Measurements from ENCODE around the gene HNRNPA3.

The HNRNPA3 gene

DNA sequence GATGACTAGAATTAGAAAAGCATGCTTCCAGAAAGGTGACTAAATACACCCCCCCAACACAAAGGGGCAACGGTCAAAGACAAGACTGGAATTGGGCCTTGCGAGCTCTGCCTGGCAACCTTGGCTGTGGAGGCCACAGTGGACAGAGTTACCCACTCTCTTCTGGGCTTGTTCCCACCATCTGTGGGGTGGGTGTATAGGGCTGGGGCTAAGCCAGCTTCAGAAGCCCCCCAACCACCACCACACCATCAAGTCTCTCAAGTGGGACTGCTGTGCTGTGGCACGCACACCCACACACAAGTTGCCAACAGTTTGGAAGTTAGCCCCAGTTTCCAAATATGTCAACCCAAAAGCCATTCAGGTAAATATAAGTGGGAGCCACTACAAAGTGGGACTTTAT lies 44.1 kb downstream of the HNRNPA3 start:
- TF ChIP-seq, protein P1, sequence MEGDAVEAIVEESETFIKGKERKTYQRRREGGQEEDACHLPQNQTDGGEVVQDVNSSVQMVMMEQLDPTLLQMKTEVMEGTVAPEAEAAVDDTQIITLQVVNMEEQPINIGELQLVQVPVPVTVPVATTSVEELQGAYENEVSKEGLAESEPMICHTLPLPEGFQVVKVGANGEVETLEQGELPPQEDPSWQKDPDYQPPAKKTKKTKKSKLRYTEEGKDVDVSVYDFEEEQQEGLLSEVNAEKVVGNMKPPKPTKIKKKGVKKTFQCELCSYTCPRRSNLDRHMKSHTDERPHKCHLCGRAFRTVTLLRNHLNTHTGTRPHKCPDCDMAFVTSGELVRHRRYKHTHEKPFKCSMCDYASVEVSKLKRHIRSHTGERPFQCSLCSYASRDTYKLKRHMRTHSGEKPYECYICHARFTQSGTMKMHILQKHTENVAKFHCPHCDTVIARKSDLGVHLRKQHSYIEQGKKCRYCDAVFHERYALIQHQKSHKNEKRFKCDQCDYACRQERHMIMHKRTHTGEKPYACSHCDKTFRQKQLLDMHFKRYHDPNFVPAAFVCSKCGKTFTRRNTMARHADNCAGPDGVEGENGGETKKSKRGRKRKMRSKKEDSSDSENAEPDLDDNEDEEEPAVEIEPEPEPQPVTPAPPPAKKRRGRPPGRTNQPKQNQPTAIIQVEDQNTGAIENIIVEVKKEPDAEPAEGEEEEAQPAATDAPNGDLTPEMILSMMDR (IDR thresholded peaks at IDR 0.05): no peak

DNA sequence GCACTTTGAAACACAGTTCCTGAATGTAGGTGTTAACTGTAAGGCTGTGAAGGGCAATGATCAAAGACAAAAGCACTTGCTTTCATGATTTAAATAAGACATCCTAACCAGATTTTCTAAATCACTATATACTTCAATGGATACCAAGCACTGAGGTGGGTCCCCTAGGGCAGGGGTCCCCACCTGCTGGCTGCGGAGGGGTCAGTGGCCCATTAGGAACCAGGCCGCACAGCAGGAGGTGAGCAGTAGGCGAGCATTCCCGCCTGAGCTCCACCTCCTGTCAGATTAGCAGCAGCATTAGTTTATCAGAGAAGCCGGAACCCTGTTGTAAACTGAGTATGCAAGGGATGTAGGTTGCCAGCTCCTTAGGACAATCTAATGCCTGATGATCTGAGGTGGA lies 44.9 kb downstream of the HNRNPA3 start:
- Mint-ChIP-seq H3K36me3 (ENCODE audit: low read depth) (peaks cover 76% of the 10 kb centered on the region), H3K4me1 (peaks cover 53% of the 10 kb centered on the region), H3K27me3 (ENCODE audit: low read depth, poor library complexity) (no peaks in the 10 kb centered on the region), H3K9me3 (peaks cover 38% of the 10 kb centered on the region), H3K27ac (no peak overlapping the region), H3K4me3 (no peak overlapping the region)
- DNase-seq: no peak
- TF ChIP-seq, protein P1 (IDR thresholded peaks at IDR 0.05): no peak

More for the DNA sequence above, 44.1 kb downstream of the HNRNPA3 start:
- H3K27ac Mint-ChIP-seq: no peak overlapping the region
- DNase-seq: no peak
- peaks cover 38% of the 10 kb centered on the region for H3K9me3 Mint-ChIP-seq
- peaks cover 82% of the 10 kb centered on the region for H3K36me3 Mint-ChIP-seq (ENCODE audit: low read depth)
- H3K4me1 Mint-ChIP-seq: peaks cover 51% of the 10 kb centered on the region
- no peaks in the 10 kb centered on the region for H3K27me3 Mint-ChIP-seq (ENCODE audit: low read depth, poor library complexity)
- H3K4me3 Mint-ChIP-seq: no peak overlapping the region

DNA sequence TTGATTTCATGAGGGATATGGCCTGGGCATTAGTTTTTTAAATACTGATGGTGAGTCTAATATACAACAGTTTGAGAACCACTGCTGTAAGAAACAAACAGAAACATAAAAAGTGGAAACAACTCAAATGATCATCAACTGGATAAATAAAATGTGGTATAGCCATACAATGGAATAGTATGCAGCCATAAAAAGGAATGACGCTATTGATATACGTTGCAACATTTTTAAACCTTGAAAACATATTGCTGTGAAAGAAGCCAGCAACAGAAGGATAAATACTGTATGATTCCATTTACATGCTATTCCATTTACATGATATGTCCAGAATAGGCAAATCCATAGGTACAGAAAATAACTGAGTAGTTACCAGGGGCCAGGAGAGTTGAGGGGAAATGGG lies 45.5 kb downstream of the HNRNPA3 start:
- H3K27ac Mint-ChIP-seq: no peak overlapping the region

DNA sequence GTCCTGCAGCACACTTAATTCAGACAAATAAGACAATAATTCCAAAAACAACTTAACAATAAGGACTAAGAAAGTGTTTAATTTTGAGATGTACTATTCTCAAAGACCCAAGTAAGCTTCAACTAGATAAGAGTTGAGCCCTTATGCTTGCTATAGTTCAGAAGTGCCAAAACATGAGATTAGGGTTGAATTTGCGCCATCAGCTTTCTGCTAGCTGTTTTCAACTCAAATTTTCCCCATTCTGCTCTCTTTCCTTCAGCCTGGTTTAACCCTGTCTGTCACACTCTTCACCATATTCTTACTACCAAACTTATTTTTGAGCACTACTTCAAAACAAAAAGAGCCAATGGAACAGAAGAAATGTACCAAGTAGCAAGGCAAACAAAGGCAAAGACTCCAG lies 47.8 kb downstream of the HNRNPA3 start:
- Mint-ChIP-seq H3K4me1 (peaks cover 44% of the 10 kb centered on the region), H3K27me3 (ENCODE audit: low read depth, poor library complexity) (no peaks in the 10 kb centered on the region), H3K27ac (peak overlapping the region; percentile 55), H3K36me3 (ENCODE audit: low read depth) (peaks cover 53% of the 10 kb centered on the region), H3K9me3 (peaks cover 38% of the 10 kb centered on the region), H3K4me3 (peak overlapping the region; percentile 21)
- TF ChIP-seq, protein P1 (IDR thresholded peaks at IDR 0.05): no peak
- DNase-seq: no peak

More for the DNA sequence above, 45.5 kb downstream of the HNRNPA3 start:
- H3K9me3 Mint-ChIP-seq: peaks cover 38% of the 10 kb centered on the region
- peaks cover 71% of the 10 kb centered on the region for H3K36me3 Mint-ChIP-seq (ENCODE audit: low read depth)
- DNase-seq: no peak
- H3K27me3 Mint-ChIP-seq (ENCODE audit: low read depth, poor library complexity): no peaks in the 10 kb centered on the region
- TF ChIP-seq, protein P1 (IDR thresholded peaks at IDR 0.05): no peak
- no peak overlapping the region for H3K4me3 Mint-ChIP-seq
- H3K4me1 Mint-ChIP-seq: peaks cover 51% of the 10 kb centered on the region

DNA sequence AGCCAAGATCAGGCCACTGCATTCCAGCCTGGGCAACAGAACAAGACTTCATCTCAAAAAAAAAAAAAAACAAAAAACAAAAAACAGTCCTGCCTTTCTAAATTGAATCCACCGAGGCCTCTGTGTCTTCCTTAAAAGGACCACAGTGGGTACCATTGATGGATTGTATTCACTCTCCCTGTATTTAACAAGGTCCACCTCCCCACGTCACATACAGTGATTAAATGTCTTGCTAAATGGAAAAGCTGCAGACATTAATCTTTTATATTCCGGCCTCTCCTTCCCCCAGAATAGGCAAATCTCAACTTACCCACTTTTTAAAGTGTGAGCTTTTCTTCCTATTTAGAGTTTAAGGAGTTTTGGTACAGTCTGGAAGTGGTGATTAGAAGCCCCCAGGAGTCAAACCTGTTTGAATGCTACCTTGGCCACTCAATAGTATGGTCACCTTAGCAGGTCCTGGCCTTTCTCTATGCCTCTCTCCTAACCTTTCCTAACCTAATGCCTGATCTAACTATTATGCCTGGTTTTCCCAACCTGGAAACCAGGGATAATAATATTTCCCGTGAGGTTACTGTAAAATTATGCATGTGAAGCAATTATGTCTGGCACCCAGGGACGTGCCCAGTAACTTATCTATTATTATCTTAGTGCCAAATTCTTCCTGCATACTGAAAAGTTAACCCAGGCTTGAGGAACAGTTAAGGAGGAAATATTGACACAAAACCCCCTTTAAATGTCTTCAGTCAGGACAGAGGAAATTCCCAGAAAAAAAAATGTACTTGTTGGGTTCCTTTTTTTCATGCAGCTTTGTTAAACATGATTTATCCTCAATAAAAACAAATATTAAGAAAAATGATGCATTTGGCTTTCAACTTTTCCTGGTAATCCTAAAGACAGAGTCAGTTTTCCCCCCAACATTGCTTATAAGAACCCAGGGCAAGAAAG lies 48.8 kb downstream of the HNRNPA3 start:
- TF ChIP-seq, protein P1 (IDR thresholded peaks at IDR 0.05): no peak
- Mint-ChIP-seq H3K36me3 (ENCODE audit: low read depth) (peaks cover 47% of the 10 kb centered on the region), H3K27ac (peak overlapping the region; percentile 59), H3K27me3 (ENCODE audit: low read depth, poor library complexity) (no peaks in the 10 kb centered on the region), H3K4me1 (peaks cover 45% of the 10 kb centered on the region), H3K4me3 (peak overlapping the region; percentile 92), H3K9me3 (peaks cover 38% of the 10 kb centered on the region)
- no peak for DNase-seq

Measured in nephron progenitor cell (in vitro differentiated cells).